Prostate gland (tissue), 2 donors: Measurements from ENCODE around the gene POLR3C. TPM values are rescaled to one million over a fixed set of nuclear protein-coding genes. Genes with fewer than 3 reads are reported as not detected.

ENCODE experiments used
- DNase-seq: peaks from one replicate; pipeline ENCODE4 v3.0.0-alpha.2; 2019; ENCODE audit warnings: low spot score
- H3K27ac ChIP-seq, 2 donors: fragments of 200-600 bp; sonication (generic); 2 replicates each; pipeline ENCODE4 v1.5.1; 2017 to 2019
- H3K27me3 ChIP-seq: fragments of 200-600 bp; sonication (generic); replicated peaks from 2 replicates; pipeline ENCODE4 v1.5.1; 2019; ENCODE audit not compliant: insufficient read depth
- H3K36me3 ChIP-seq, 2 donors: fragments of 200-600 bp; sonication (generic); 1 replicate in 1 of 2; 2 replicates in 1 of 2; pipeline versions ENCODE4 v1.5.1 to v1.8.1; 2017 to 2019
- H3K4me1 ChIP-seq: fragments of 200-600 bp; sonication (generic); replicated peaks from 2 replicates; pipeline ENCODE4 v1.5.1; 2019
- H3K4me3 ChIP-seq, 2 donors: fragments of 200-600 bp; sonication (generic); 2 replicates each; pipeline ENCODE4 v1.5.1; 2017 to 2019
- H3K9me3 ChIP-seq: fragments of 200-600 bp; sonication (generic); 2 replicates; pipeline ENCODE4 v1.5.1; 2017
- CTCF ChIP-seq, 4 experiments: fragments of 200-600 bp in 2 of 4; fragments of 450-650 bp in 2 of 4; sonication (generic) in 2 of 4; IDR thresholded peaks; 1 replicate in 3 of 4; 2 replicates in 1 of 4; pipeline ENCODE4 v1.5.1; 2016 to 2019; ENCODE audit warnings: antibody characterized with exemption in 4 of 4, mild to moderate bottlenecking in 2 of 4, moderate library complexity in 2 of 4
- POLR2A ChIP-seq: fragments of 450-650 bp; IDR thresholded peaks from one replicate; pipeline ENCODE4 v1.6.1; 2016; ENCODE audit warnings: antibody characterized with exemption, mild to moderate bottlenecking
- POLR2AphosphoS5 ChIP-seq: sonication (generic); formaldehyde crosslinking; IDR thresholded peaks from one replicate; pipeline ENCODE4 v1.6.1; 2017; ENCODE audit warnings: antibody characterized with exemption
- WGBS: methylation state at CpG from one replicate; pipeline ENCODE4 v1.1.5; 2018; 5-methylcytosine and 5-hydroxymethylcytosine counted together
- intact Hi-C: fragments of 100-400 bp; cut with DNase I; formaldehyde crosslinking; loops from one replicate; pipeline ENCODE4 v1.14.2; 2022
- total RNA-seq, 2 donors: library from RNA; depleted of rRNA; stranded (reverse); fragments of >200 nt; gene quantifications; one replicate each; pipeline ENCODE4 v1.1.0, GENCODE V29; 2016

The POLR3C gene
- total RNA-seq, 2 donors from 2014 or later: 22.5 to 48.0 TPM

GRCh38 chr1:145837656-145838055, 13.7 kb downstream of the POLR3C start:
- TF ChIP-seq CTCF (IDR thresholded peaks at IDR 0.05) (no peak), POLR2AphosphoS5 (no peak), POLR2A (no peak)
- WGBS: 96% methylated on average over 1 of the region's 1 CpG
- H3K27me3 ChIP-seq: no peaks in the 10 kb centered on the region
- no peaks in the 10 kb centered on the region for H3K4me1 ChIP-seq
- intact Hi-C loops: no loop called here
- no peak for DNase-seq
- H3K4me3 ChIP-seq: no peak overlapping the region
- no peaks in the 10 kb centered on the region for H3K9me3 ChIP-seq
- H3K36me3 ChIP-seq: peaks cover 0 to 41% of the 10 kb centered on the region in 2 donors
- no peak overlapping the region for H3K27ac ChIP-seq

- no peak for TF ChIP-seq POLR2AphosphoS5
- TF ChIP-seq CTCF (IDR thresholded peaks at IDR 0.05): no peak
- no peak for TF ChIP-seq POLR2A
- Histone ChIP-seq H3K4me3 (no peak overlapping the region), H3K36me3 (peaks cover 0 to 16% of the 10 kb centered on the region in 2 donors), H3K9me3 (no peaks in the 10 kb centered on the region), H3K27me3 (no peaks in the 10 kb centered on the region), H3K4me1 (no peaks in the 10 kb centered on the region), H3K27ac (no peak overlapping the region)
- intact Hi-C loops: no loop called here
- WGBS: 89% methylated on average over 3 of the region's 3 CpGs
- no peak for DNase-seq
Observed at GRCh38 chr1:145843031-145843430, 19.0 kb downstream of the POLR3C start.

- H3K4me1 ChIP-seq: no peaks in the 10 kb centered on the region
- peak overlapping the region; percentile 24 to 44 for H3K4me3 ChIP-seq
- peaks cover 1 to 15% of the 10 kb centered on the region in 2 donors for H3K36me3 ChIP-seq
- no peaks in the 10 kb centered on the region for H3K9me3 ChIP-seq
- DNase-seq: no peak
- WGBS: 6% methylated on average over 4 of the region's 4 CpGs
- no peak for TF ChIP-seq CTCF (IDR thresholded peaks at IDR 0.05)
- no peak for TF ChIP-seq POLR2A
- no peak for TF ChIP-seq POLR2AphosphoS5
- H3K27me3 ChIP-seq: no peaks in the 10 kb centered on the region
- intact Hi-C loops: loop anchor here (5.0 kb wide), 1 partner anchor 172 kb away; no protein-coding TSS in a partner anchor
- peak overlapping the region; percentile 55 to 75 for H3K27ac ChIP-seq
Observed at GRCh38 chr1:145845144-145845513, 21.1 kb downstream of the POLR3C start.

GRCh38 chr1:145845514-145846161, 21.6 kb downstream of the POLR3C start, which contains the start of gene NUDT17:
Gene NUDT17, plus strand, starts transcription at chr1:145845630. Its CDS starts 11 bp downstream, at chr1:145845641.
- Histone ChIP-seq H3K27me3 (no peaks in the 10 kb centered on the region), H3K36me3 (peaks cover 6 to 16% of the 10 kb centered on the region in 2 donors), H3K4me1 (no peaks in the 10 kb centered on the region), H3K4me3 (peak within 1 kb of the TSS; percentile 24 to 44), H3K27ac (peak within 1 kb of the TSS; percentile 55 to 75), H3K9me3 (no peaks in the 10 kb centered on the region)
- 3% methylated on average over 49 of the region's 50 CpGs for WGBS
- peak; percentile 80 for DNase-seq
- intact Hi-C loops: loop anchor here (5.0 kb wide), 1 partner anchor 172 kb away; no protein-coding TSS in a partner anchor
- TF ChIP-seq POLR2AphosphoS5 (peak; percentile 57), POLR2A (no peak), CTCF (IDR thresholded peaks at IDR 0.05) (peak; percentile 83 to 92 (median 86))

GRCh38 chr1:145846201-145846612, 22.2 kb downstream of the POLR3C start:
- H3K36me3 ChIP-seq: peaks cover 8 to 21% of the 10 kb centered on the region in 2 donors
- DNase-seq: no peak
- TF ChIP-seq POLR2A (no peak), POLR2AphosphoS5 (no peak), CTCF (IDR thresholded peaks at IDR 0.05) (peak in 2 of 4 experiments; percentile 48 to 57)
- H3K4me3 ChIP-seq: peak overlapping the region; percentile 24 to 44
- 61% methylated on average over 3 of the region's 3 CpGs for WGBS
- H3K9me3 ChIP-seq: no peaks in the 10 kb centered on the region
- intact Hi-C loops: loop anchor here (5.0 kb wide), 1 partner anchor 171 kb away; no protein-coding TSS in a partner anchor
- no peaks in the 10 kb centered on the region for H3K4me1 ChIP-seq
- peak overlapping the region; percentile 55 to 75 for H3K27ac ChIP-seq
- H3K27me3 ChIP-seq: no peaks in the 10 kb centered on the region
